SK-N-SH treated with all-trans-retinoic acid at 6 μM for 48 hours (cell line): Measurements from ENCODE around the gene MAPRE2.

Experiments used
- ESRRG ChIP-seq: fragments of 250-450 bp; sonication (Bioruptor Pico); IDR thresholded peaks from 2 replicates; pipeline ENCODE4 v1.6.1; 2021; ENCODE audit warnings: mild to moderate bottlenecking
- RARB ChIP-seq: fragments of 250-450 bp; sonication (Bioruptor Pico); IDR thresholded peaks from 2 replicates; pipeline ENCODE4 v1.8.0; 2021; ENCODE audit warnings: mild to moderate bottlenecking, moderate library complexity
- TOX ChIP-seq: fragments of 250-450 bp; sonication (Bioruptor Pico); IDR thresholded peaks from 2 replicates; pipeline ENCODE4 v1.8.0; 2021; ENCODE audit warnings: mild to moderate bottlenecking, moderate library complexity, borderline replicate concordance
- ZFP30 ChIP-seq: fragments of 450-650 bp; formaldehyde crosslinking; IDR thresholded peaks from 2 replicates; pipeline ENCODE4 v1.5.0; 2022; ENCODE audit warnings: mild to moderate bottlenecking, moderate library complexity
- TF ChIP-seq, protein P1 (sequence below): fragments of 250-450 bp; sonication (Bioruptor Pico); IDR thresholded peaks from 2 replicates; pipeline ENCODE4 v1.8.0; 2020; ENCODE audit warnings: mild to moderate bottlenecking, moderate library complexity, borderline replicate concordance

DNA sequence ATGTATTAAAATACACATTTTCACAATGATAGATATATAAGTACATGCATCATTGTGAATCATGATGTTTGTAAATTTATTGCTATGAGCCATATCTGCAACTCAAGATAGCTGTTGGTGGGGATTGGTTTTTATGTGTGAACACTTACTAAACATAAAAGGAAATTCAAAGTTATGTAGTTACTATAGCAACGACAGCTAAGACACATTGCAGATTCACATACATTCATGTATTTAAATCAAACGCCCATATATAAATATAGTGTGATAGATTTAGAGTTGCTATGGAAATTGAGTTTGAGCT lies 65.6 kb downstream of the MAPRE2 start:
- TF ChIP-seq, protein P1, sequence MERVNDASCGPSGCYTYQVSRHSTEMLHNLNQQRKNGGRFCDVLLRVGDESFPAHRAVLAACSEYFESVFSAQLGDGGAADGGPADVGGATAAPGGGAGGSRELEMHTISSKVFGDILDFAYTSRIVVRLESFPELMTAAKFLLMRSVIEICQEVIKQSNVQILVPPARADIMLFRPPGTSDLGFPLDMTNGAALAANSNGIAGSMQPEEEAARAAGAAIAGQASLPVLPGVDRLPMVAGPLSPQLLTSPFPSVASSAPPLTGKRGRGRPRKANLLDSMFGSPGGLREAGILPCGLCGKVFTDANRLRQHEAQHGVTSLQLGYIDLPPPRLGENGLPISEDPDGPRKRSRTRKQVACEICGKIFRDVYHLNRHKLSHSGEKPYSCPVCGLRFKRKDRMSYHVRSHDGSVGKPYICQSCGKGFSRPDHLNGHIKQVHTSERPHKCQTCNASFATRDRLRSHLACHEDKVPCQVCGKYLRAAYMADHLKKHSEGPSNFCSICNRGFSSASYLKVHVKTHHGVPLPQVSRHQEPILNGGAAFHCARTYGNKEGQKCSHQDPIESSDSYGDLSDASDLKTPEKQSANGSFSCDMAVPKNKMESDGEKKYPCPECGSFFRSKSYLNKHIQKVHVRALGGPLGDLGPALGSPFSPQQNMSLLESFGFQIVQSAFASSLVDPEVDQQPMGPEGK (CRISPR knock-in tag) = no peak
- TF ChIP-seq TOX (CRISPR knock-in tag) (no peak), RARB (CRISPR knock-in tag) (no peak), ESRRG (CRISPR knock-in tag) (no peak), ZFP30 (no peak)
